DOHH2 (cell line): Measurements from ENCODE around the gene FAM43B.

Experiments used
- H3F3A ChIP-seq: fragments of 200-600 bp; sonication (generic), shearing (Covaris generic); 2 replicates; pipeline ENCODE4 v1.6.0; 2016; ENCODE audit warnings: antibody characterized with exemption, mild to moderate bottlenecking; ENCODE audit not compliant: control insufficient read depth, insufficient read depth
- H3K27ac ChIP-seq: fragments of 200-600 bp; sonication (generic); 2 replicates; pipeline ENCODE4 v1.5.1; 2014; ENCODE audit warnings: low read depth, mild to moderate bottlenecking, low read length, moderate library complexity
- H3K27me3 ChIP-seq: fragments of 200-600 bp; sonication (generic); 2 replicates; pipeline ENCODE4 v1.6.1; 2014; ENCODE audit warnings: mild to moderate bottlenecking, low read length, mixed read lengths; ENCODE audit not compliant: control insufficient read depth
- H3K36me3 ChIP-seq: fragments of 200-600 bp; sonication (generic); 2 replicates; pipeline ENCODE4 v1.6.1; 2014; ENCODE audit warnings: mild to moderate bottlenecking, low read length, moderate library complexity, mixed read lengths; ENCODE audit not compliant: control insufficient read depth
- H3K4me1 ChIP-seq: fragments of 200-600 bp; sonication (generic); 2 replicates; pipeline ENCODE4 v1.6.1; 2014; ENCODE audit warnings: mild to moderate bottlenecking, low read length, mixed read lengths; ENCODE audit not compliant: control insufficient read depth
- H3K4me2 ChIP-seq: fragments of 200-600 bp; sonication (generic); 2 replicates; pipeline ENCODE4 v1.6.0; 2014; ENCODE audit warnings: mild to moderate bottlenecking, low read length, moderate library complexity
- H3K4me3 ChIP-seq: fragments of 200-600 bp; sonication (generic); 2 replicates; pipeline ENCODE4 v1.5.1; 2014; ENCODE audit warnings: mild to moderate bottlenecking, low read length, mixed read lengths
- H3K79me2 ChIP-seq: fragments of 200-600 bp; sonication (generic); 2 replicates; pipeline ENCODE4 v1.6.1; 2014; ENCODE audit warnings: mild to moderate bottlenecking, low read length, mixed read lengths; ENCODE audit not compliant: control insufficient read depth
- H3K9me2 ChIP-seq: fragments of 200-600 bp; sonication (generic); replicated peaks from 2 replicates; pipeline ENCODE4 v1.6.1; 2014; ENCODE audit warnings: mild to moderate bottlenecking, low read length, mixed read lengths; ENCODE audit not compliant: control insufficient read depth
- H3K9me3 ChIP-seq: fragments of 200-600 bp; sonication (generic); 2 replicates; pipeline ENCODE4 v1.6.1; 2014; ENCODE audit warnings: antibody characterized with exemption, low read length, mixed read lengths; ENCODE audit not compliant: control insufficient read depth, insufficient read depth
- H4K20me1 ChIP-seq: fragments of 200-600 bp; sonication (generic); 2 replicates; pipeline ENCODE4 v1.6.0; 2014; ENCODE audit warnings: low read depth, mild to moderate bottlenecking, antibody characterized with exemption, low read length, moderate library complexity; ENCODE audit not compliant: control insufficient read depth, insufficient read depth
- EZH2phosphoT487 ChIP-seq: fragments of 200-600 bp; sonication (generic); IDR thresholded peaks from 2 replicates; pipeline ENCODE4 v1.6.1; 2017; ENCODE audit warnings: borderline replicate concordance, mild to moderate bottlenecking, antibody characterized with exemption, low read length, moderate library complexity, mixed read lengths
- TF ChIP-seq, protein P1 (sequence below): fragments of 200-600 bp; sonication (generic); IDR thresholded peaks from one replicate; pipeline ENCODE4 v1.5.1; 2014; ENCODE audit warnings: antibody characterized with exemption, mild to moderate bottlenecking, low read depth, low read length; ENCODE audit not compliant: poor library complexity, severe bottlenecking

The FAM43B gene

DNA sequence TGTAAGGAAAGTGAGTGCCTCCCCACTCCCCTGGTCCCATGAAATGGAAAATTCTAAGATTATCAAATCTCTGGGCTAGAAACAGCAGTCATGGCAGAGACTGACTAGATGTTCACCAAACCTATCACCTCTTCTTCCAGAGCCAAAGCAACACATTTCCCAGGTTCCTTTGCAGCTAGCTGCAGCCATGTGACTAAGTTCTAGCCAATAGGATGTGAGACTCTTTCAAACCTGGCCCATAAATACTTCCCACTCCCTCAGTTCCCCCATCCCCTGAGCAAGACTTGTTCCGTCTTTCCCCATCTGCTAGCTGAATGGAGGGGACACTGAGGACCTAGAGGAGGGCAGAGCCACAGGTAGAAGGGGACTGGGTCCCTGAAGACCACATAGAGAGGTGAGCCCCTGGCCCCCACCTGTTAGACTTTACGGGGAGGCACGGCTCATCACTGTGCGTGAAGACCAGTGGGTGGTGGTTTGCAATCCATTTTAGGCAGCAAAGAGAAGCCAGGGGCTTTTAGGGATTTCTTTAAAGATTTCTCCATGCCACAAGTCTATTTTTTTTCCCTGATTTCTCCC, 17.2 kb downstream of the FAM43B start:
- Histone ChIP-seq H3K27me3 (peaks cover 6% of the 10 kb centered on the region; the same call in 1 of the 2 replicates), H3K4me3 (no peak overlapping the region), H3K4me1 (peaks cover 5% of the 10 kb centered on the region; the same call in 1 of the 2 replicates), H4K20me1 (no peaks in the 10 kb centered on the region), H3K9me2 (no peaks in the 10 kb centered on the region), H3K27ac (no peak overlapping the region), H3K4me2 (no peak overlapping the region), H3K79me2 (no peaks in the 10 kb centered on the region), H3K9me3 (no peaks in the 10 kb centered on the region), H3K36me3 (no peaks in the 10 kb centered on the region), H3F3A (no peaks in the 10 kb centered on the region)
- no peak for TF ChIP-seq EZH2phosphoT487
- TF ChIP-seq, protein P1, sequence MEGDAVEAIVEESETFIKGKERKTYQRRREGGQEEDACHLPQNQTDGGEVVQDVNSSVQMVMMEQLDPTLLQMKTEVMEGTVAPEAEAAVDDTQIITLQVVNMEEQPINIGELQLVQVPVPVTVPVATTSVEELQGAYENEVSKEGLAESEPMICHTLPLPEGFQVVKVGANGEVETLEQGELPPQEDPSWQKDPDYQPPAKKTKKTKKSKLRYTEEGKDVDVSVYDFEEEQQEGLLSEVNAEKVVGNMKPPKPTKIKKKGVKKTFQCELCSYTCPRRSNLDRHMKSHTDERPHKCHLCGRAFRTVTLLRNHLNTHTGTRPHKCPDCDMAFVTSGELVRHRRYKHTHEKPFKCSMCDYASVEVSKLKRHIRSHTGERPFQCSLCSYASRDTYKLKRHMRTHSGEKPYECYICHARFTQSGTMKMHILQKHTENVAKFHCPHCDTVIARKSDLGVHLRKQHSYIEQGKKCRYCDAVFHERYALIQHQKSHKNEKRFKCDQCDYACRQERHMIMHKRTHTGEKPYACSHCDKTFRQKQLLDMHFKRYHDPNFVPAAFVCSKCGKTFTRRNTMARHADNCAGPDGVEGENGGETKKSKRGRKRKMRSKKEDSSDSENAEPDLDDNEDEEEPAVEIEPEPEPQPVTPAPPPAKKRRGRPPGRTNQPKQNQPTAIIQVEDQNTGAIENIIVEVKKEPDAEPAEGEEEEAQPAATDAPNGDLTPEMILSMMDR: no peak

DNA sequence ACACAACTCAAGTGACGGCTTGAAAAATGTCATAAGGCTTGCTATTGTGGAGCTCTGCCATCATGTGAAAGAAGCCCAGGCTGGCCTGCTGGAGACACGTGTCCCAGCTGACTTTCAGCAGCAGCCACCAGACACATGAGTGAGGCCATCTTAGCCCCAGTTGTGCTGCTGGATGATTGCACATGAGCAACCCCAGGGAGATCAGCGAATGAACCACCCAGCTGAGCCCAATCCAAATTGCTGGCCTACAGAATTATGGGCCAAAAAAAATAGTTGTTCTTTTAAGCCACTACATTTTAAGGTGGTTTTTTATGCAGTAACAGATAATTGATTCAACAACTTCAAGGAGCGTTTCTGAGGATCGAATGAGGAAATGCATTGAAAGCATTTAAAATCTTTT, 19.1 kb downstream of the FAM43B start:
- no peak for TF ChIP-seq EZH2phosphoT487
- TF ChIP-seq, protein P1: no peak
- Histone ChIP-seq H3K4me3 (no peak overlapping the region), H3K9me3 (no peaks in the 10 kb centered on the region), H3K79me2 (no peaks in the 10 kb centered on the region), H3K36me3 (no peaks in the 10 kb centered on the region), H3K27me3 (peaks cover 6% of the 10 kb centered on the region; the same call in 1 of the 2 replicates), H4K20me1 (no peaks in the 10 kb centered on the region), H3K9me2 (no peaks in the 10 kb centered on the region), H3K27ac (no peak overlapping the region), H3K4me2 (no peak overlapping the region), H3K4me1 (peaks cover 5% of the 10 kb centered on the region; the same call in 1 of the 2 replicates), H3F3A (no peaks in the 10 kb centered on the region)

DNA sequence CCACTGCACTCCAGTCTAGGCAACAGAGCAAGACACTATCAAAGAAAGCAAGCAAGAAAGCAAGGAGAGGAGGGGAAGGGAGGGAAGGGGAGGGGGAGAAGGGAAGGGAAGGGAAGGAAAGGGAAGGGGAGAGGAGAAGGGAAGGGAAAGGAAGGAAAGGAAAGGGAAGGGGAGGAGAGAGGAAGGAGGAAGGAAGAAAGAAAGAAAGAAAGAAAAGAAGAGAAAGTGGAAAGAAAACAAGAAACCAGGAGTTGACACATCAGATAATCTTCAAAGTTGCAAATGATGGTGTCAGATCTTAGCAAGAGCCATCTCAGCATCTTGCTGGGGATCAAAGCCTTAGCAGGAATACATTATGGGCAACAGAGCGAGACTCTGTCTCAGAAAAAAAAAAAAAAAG, 21.6 kb downstream of the FAM43B start:
- Histone ChIP-seq H3K4me3 (no peak overlapping the region), H4K20me1 (no peaks in the 10 kb centered on the region), H3K27ac (no peak overlapping the region), H3K9me2 (no peaks in the 10 kb centered on the region), H3K9me3 (no peaks in the 10 kb centered on the region), H3K36me3 (no peaks in the 10 kb centered on the region), H3K27me3 (peaks cover 6% of the 10 kb centered on the region; the same call in 1 of the 2 replicates), H3K4me2 (no peak overlapping the region), H3F3A (no peaks in the 10 kb centered on the region), H3K79me2 (no peaks in the 10 kb centered on the region), H3K4me1 (peaks cover 5% of the 10 kb centered on the region; the same call in 1 of the 2 replicates)
- TF ChIP-seq EZH2phosphoT487: no peak
- TF ChIP-seq, protein P1: no peak
